IPS-18c (cell line): Measurements from ENCODE around the gene ZBTB33.

Experiments used
- H3K4me3 ChIP-seq: 2 replicates; pipeline ENCODE4 v1.7.0; 2013; ENCODE audit warnings: low read depth, mild to moderate bottlenecking, low read length, moderate library complexity; ENCODE audit not compliant: insufficient read depth
- H3K9me3 ChIP-seq: one replicate; pipeline ENCODE4 v1.6.1; 2013; ENCODE audit warnings: mild to moderate bottlenecking, low read length, moderate library complexity; ENCODE audit not compliant: control insufficient read depth, insufficient read depth

ZBTB33 gene

DNA sequence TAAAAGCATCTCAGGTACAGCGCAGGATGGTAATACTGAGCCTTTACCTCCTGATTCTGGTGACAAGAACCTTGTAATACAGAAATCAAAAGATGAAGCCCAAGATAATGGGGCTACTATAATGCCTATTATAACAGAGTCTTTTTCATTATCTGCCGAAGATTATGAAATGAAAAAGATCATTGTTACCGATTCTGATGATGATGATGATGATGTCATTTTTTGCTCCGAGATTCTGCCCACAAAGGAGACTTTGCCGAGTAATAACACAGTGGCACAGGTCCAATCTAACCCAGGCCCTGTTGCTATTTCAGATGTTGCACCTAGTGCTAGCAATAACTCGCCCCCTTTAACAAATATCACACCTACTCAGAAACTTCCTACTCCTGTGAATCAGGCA, 3.2 kb downstream of the ZBTB33 start:
- H3K4me3 ChIP-seq, result no peak overlapping the region
- H3K9me3 ChIP-seq, result no peaks in the 10 kb centered on the region

GRCh38 chrX:120260369-120260768, 9.8 kb downstream of the ZBTB33 start:
- H3K4me3 ChIP-seq, result no peak overlapping the region
- no peaks in the 10 kb centered on the region for H3K9me3 ChIP-seq

- Histone ChIP-seq H3K4me3 (no peak overlapping the region; the same call in 1 of the 2 replicates), H3K9me3 (peaks cover 2% of the 10 kb centered on the region)
Measured at GRCh38 chrX:120262859-120263708, 12.5 kb downstream of the ZBTB33 start.

DNA sequence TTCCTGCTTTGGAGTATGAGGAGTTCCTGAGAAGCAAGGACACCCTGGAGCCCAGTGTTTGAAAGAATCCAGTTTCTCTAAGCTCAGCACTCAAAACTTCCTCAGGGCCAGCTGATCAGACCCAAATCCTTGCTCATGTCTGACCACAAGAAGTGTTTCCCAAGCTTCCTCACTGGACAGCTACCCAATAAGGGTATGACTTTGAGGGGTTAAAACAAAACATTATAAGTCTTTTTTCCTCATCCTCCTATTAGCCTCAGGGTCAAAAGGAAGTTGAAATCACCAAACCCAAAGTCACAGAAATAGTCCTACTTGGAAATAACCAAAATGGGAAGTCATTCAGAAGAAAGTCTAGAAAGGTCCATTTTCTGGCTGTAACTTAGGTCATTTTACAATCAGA, 13.7 kb downstream of the ZBTB33 start:
- Histone ChIP-seq H3K9me3 (peaks cover 3% of the 10 kb centered on the region), H3K4me3 (no peak overlapping the region)

GRCh38 chrX:120269373-120270035, 18.9 kb downstream of the ZBTB33 start:
- Histone ChIP-seq H3K4me3 (no peak overlapping the region), H3K9me3 (peaks cover 6% of the 10 kb centered on the region)

GRCh38 chrX:120270567-120270966, 20.0 kb downstream of the ZBTB33 start:
- Histone ChIP-seq H3K9me3 (peaks cover 6% of the 10 kb centered on the region), H3K4me3 (no peak overlapping the region)

DNA sequence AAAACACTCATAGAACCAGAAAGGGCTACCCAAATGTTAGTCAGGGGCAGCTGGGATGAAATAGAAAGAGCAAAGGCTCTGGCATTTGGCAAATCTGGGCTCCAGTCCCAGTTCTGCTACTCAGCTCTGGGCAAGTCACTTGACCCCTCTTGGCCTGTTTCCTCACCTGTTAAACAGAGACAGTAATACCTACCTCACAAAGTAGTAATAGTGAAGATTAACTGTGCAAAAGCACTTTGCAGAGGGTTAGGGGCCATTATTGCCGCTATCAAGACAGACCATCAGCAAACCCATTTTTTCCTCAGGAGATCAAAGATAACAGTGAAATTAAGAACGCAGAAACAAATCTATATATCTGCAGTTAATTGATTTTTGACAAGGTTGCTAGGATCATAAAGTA, 20.6 kb downstream of the ZBTB33 start:
- Histone ChIP-seq H3K9me3 (peaks cover 9% of the 10 kb centered on the region), H3K4me3 (no peak overlapping the region)

DNA sequence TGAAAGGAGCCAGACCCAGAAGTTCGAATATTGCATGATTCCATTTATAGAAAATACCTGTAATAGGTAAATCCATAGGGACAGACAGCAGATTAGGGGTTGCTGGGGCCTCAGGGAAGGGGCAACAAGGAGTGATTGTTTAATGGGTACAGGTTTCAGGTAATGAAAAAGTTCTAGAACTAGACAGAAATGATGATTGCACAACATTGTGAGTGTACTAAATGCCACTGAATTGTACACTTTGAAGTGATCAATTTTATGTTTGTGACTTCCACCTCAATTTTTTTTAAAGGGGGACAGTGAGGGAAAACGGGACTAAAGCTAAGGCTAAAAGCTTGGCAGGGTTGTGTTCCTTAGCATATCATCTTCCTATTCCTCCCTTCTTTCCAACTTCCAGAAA, 23.5 kb downstream of the ZBTB33 start:
- Histone ChIP-seq H3K4me3 (no peak overlapping the region), H3K9me3 (peaks cover 6% of the 10 kb centered on the region)

GRCh38 chrX:120274958-120275357, 24.3 kb downstream of the ZBTB33 start:
- Histone ChIP-seq H3K4me3 (no peak overlapping the region), H3K9me3 (peaks cover 6% of the 10 kb centered on the region)

DNA sequence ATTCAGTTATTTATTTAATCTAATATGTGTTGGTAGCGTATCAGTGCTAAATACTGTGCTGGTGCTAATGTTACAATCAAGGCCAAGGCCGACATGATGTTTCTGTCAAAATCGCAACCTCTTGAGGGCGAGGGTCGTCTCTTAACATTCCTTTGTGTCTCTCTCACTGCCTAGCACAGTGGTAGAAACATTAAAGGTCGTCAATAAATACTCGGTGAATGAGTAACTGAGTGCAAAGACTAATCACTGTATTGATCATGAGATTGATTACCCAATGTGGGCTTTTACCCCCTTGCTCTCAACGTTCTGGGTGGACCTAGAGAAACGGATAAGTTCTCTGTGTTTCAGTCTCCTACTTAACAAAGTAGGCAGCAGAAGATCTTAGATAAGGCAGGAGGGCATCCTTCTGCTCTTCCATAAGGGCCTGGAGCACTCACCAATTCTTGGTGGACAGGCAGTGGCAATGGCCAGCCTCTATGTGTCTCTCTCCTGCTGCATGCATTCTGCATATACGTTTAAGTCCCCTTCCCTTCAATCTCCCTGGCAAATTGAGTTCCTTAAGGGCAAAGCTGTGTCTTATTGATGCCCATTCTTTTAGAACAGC, 30.5 kb downstream of the ZBTB33 start:
- H3K4me3 ChIP-seq, result no peak overlapping the region
- H3K9me3 ChIP-seq, result peaks cover 2% of the 10 kb centered on the region

- no peak overlapping the region for H3K4me3 ChIP-seq
- H3K9me3 ChIP-seq, result peaks cover 4% of the 10 kb centered on the region
Measured at GRCh38 chrX:120281761-120282160, 31.1 kb downstream of the ZBTB33 start.

DNA sequence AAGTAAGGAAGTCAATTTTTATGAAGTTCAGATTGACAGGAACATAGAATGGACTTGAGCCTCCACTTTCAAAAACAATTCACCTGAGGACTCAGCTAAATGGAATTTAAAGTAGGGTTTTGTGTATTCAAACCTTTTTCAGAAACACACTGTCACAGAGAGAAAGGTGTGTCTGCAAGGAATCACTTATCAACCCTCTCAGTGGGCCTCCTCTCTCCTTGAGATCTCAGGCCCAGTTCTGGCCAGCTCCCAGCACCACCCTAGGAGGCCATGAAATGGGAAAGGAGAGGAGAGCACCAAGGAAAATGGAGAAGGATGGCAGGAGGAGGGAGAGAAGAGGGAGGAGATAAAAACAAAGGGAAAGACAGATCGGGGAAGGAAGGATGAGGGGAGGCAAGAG, 32.1 kb downstream of the ZBTB33 start:
- peaks cover 5% of the 10 kb centered on the region for H3K9me3 ChIP-seq
- H3K4me3 ChIP-seq, result no peak overlapping the region

DNA sequence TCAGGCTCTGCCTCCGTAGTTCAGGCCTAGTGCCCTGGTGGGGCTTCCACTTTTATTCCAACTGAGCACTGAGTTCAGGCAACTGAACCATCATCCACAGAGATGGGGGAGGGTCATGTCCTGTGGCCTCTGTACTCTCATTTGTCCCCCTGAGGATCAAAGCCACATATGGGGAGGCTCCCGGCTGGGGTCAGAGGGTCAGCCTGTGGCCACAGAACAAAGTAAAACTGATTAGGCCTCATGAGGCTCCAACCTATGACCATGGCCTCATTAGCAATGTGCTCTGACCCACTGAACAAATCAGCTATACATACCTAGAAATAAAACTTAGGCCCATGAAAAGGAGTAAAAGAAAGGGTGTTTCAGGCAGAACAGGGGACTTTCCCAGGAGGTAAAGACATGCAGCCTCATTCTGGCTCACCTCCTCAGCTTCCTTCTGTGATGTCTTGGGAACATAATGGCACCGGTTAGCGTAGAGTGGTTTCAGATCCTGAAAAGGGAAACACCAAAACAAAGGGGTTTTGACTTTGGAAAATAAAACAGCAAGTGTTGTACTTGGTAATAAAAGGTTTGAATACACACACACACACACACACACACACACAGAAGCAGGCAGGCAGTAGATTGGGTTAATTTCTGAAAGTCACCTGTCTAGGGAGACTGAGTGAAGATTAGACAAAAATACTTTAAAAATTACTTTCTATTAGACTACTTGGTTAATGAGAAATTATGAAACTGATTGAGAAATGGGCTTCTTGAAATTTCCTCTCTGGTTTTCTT, 36.3 kb downstream of the ZBTB33 start:
- no peak overlapping the region for H3K4me3 ChIP-seq
- H3K9me3 ChIP-seq, result peaks cover 5% of the 10 kb centered on the region

DNA sequence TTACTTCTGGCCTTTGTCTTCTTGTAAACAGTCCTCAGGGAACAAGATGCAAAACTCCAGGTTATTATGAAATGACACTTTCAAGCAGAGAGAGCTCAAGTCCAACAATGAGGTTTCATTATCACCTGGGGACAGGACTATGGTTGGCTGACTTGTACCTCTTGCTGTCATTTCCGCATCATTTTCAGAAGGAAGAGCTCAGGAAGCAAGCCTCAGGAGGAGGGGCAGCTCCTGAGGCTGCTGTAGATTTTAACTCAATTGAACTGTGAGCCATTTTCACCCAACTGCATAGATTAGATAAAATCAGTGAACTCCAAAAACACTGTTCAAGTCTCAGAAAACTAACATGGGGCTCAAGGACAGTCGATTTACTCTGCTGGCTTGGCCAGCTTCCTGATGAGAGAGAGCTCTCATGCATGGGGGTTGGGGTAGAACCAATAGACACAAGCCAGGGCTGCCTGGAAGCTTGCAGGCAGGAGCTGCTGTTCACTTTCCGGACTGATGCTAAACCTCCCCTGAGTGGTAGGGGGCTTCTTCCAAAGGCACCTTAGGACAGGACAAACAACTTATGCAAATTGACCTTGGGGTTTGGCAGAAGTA, 37.0 kb downstream of the ZBTB33 start:
- Histone ChIP-seq H3K4me3 (no peak overlapping the region), H3K9me3 (peaks cover 5% of the 10 kb centered on the region)

GRCh38 chrX:120290107-120290506, 39.5 kb downstream of the ZBTB33 start:
- Histone ChIP-seq H3K9me3 (peaks cover 6% of the 10 kb centered on the region), H3K4me3 (no peak overlapping the region)

DNA sequence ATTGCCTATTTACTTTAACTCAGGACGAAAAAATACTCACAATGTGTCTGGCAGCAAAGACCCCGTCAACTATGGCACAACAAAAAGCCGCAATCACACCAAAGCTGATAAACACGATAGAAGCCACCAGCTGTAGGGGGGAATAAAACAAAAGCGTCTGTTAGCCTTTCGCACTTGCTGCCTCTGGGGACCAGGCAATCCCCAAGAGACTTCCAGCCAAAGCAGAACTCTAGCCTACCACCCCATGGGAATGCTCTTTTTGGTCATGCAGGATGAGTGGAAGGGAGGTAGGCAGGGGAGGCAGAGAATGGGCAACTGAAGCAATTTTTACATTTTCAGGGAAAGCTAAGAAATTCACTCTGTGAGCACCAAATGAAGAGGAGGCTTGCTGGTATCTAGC, 40.6 kb downstream of the ZBTB33 start:
- no peak overlapping the region for H3K4me3 ChIP-seq
- peaks cover 6% of the 10 kb centered on the region for H3K9me3 ChIP-seq

DNA sequence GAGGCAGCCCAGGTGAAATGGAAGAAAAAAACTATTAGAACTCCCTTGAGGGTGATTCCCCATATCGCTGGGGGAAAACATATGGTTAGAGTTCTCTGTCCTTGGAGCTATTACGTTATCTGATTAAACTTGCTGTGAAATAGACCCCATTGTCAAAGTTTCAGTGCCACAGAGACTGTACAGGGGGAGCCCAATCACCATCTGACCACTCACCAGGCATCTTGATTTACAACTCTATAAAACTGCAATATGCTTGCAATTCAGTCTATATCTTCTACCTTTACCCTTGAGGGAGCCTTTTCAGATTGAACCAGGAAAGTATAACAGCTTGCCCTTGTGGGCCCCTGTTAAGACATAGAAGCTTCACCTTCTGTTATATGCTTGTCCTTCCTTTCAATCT, 42.4 kb downstream of the ZBTB33 start:
- Histone ChIP-seq H3K9me3 (peaks cover 3% of the 10 kb centered on the region), H3K4me3 (no peak overlapping the region)
